ENCODE measurements around the gene AKNA.

The AKNA gene, protein sequence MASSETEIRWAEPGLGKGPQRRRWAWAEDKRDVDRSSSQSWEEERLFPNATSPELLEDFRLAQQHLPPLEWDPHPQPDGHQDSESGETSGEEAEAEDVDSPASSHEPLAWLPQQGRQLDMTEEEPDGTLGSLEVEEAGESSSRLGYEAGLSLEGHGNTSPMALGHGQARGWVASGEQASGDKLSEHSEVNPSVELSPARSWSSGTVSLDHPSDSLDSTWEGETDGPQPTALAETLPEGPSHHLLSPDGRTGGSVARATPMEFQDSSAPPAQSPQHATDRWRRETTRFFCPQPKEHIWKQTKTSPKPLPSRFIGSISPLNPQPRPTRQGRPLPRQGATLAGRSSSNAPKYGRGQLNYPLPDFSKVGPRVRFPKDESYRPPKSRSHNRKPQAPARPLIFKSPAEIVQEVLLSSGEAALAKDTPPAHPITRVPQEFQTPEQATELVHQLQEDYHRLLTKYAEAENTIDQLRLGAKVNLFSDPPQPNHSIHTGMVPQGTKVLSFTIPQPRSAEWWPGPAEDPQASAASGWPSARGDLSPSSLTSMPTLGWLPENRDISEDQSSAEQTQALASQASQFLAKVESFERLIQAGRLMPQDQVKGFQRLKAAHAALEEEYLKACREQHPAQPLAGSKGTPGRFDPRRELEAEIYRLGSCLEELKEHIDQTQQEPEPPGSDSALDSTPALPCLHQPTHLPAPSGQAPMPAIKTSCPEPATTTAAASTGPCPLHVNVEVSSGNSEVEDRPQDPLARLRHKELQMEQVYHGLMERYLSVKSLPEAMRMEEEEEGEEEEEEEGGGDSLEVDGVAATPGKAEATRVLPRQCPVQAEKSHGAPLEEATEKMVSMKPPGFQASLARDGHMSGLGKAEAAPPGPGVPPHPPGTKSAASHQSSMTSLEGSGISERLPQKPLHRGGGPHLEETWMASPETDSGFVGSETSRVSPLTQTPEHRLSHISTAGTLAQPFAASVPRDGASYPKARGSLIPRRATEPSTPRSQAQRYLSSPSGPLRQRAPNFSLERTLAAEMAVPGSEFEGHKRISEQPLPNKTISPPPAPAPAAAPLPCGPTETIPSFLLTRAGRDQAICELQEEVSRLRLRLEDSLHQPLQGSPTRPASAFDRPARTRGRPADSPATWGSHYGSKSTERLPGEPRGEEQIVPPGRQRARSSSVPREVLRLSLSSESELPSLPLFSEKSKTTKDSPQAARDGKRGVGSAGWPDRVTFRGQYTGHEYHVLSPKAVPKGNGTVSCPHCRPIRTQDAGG (N-terminal part only)

DNA sequence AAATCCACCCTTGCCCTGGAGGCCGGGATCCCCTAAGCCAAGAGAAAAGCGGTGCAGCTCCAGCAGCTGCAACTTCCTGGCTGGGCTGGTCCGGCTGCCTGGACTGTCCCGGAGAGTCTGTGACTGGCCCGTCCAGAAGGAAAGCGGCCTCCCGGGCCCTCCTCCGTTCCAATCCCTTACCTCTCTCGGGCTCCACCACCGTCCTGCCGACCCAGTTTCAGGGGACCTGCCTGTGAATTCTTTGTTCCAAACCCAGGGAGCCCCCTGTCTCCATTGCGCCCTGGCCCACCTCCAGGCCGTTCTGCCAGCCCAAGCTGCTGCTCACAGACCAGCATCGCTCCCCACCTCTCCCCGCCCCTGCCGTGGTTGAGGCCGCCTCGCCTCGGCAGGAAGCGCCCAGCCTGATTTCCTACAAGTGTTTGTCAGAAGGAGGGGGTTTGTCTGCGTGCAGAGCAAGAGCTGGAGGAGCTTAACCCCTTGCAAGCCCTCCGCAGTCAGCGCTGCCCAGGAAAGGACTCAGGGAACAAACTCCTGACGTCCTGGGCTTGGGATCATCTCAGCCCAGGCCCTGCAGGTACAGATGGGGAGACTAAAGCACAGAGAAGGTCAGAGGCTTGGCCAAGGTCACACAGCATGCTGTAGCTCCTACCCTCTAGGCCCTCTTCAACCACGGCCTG lies at the start of gene AKNA:
TSS of gene AKNA (minus strand) at position 303 of the 677 bp plus-strand sequence. CDS start 6,649 bp downstream, outside the sequence.
- TF ChIP-seq, protein P1, sequence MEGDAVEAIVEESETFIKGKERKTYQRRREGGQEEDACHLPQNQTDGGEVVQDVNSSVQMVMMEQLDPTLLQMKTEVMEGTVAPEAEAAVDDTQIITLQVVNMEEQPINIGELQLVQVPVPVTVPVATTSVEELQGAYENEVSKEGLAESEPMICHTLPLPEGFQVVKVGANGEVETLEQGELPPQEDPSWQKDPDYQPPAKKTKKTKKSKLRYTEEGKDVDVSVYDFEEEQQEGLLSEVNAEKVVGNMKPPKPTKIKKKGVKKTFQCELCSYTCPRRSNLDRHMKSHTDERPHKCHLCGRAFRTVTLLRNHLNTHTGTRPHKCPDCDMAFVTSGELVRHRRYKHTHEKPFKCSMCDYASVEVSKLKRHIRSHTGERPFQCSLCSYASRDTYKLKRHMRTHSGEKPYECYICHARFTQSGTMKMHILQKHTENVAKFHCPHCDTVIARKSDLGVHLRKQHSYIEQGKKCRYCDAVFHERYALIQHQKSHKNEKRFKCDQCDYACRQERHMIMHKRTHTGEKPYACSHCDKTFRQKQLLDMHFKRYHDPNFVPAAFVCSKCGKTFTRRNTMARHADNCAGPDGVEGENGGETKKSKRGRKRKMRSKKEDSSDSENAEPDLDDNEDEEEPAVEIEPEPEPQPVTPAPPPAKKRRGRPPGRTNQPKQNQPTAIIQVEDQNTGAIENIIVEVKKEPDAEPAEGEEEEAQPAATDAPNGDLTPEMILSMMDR (IDR thresholded peaks at IDR 0.05; ENCODE audit: borderline replicate concordance, control extremely low read depth, extremely low read depth, insufficient read depth, missing control alignments): no peak
- in situ Hi-C loops (cut with MboI; ENCODE audit: low sequenced_read_pairs, unreplicated experiment): no loop called here
- peak; percentile 64 for DNase-seq (ENCODE audit: low spot score)

DNA sequence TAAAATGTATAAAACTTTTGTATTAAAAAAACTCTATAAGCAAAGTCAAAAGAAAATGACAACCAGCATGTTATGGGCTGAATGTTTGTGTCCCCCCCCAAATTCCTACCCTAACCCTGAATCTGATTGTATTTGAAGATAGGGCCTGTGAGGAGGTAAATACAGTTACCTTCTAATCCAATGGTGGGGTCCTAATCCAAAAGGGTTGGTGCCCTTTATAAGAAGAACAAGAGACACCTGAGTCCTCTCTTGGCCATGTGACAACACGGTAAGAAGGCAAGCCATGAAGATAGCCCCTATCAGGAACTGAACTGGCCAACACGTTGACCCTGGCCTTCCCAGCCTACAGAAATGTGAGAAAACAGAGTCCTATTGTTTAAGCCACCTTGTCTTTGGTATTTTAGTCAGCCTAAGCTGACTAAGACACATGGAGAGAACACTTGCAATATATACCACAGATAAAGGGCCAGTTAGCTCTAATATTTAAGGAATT lies 49.7 kb upstream of the AKNA start:
- TF ChIP-seq, protein P1 (IDR thresholded peaks at IDR 0.05; ENCODE audit: borderline replicate concordance, control extremely low read depth, extremely low read depth, insufficient read depth, missing control alignments): no peak
- in situ Hi-C loops (cut with MboI; ENCODE audit: low sequenced_read_pairs, unreplicated experiment): no loop called here
- no peak for DNase-seq (ENCODE audit: low spot score)

DNA sequence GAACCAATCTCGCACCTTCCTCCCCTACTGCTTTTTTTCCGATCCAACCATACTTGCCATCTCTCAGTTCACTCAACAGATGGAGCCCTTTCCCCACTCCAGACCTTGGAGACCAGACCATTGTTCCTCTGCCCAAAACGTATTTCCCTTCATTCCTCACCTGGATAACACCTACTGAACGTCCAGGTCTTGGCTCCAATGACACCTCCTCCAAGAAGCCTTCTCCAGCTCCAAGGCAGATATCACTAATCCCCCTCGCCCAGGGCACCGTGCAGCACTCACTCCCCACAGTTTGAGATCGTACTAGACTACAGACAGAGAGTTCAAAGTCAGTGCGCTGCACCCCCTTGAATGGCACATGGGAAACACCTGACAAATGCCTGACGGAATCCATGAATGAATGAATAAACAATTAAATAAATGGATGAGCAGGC lies 47.1 kb upstream of the AKNA start:
- TF ChIP-seq, protein P1 (IDR thresholded peaks at IDR 0.05; ENCODE audit: borderline replicate concordance, control extremely low read depth, extremely low read depth, insufficient read depth, missing control alignments): peak; percentile 49
- in situ Hi-C loops (cut with MboI; ENCODE audit: low sequenced_read_pairs, unreplicated experiment): no loop called here
- DNase-seq (ENCODE audit: low spot score): peak; percentile 66

DNA sequence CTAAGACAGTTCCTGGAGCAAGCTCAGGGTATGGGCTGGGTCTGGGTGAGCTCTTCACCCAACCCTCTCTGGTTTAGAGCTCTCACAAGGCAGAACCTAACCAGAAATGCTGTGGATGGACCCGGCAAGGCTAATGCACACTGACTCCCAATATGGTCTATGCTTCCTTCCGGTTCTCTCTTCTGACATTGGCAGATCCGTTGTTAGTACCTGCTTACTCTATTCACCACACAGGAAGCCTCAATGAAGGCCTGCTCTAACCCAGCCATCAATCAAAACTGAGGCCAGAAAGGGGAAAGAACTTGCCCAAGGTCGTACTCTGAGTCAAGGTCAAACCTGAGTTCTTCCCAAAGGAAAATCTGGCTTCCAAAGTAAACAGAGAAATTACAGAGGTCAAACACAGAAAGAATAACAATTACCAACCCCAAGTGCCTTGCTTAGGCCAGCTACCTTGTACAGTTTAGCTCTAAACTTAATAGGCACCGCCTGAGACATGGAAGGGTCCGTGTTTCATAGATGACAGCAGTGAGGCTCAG lies 46.0 kb upstream of the AKNA start:
- no peak for DNase-seq (ENCODE audit: low spot score)
- TF ChIP-seq, protein P1 (IDR thresholded peaks at IDR 0.05; ENCODE audit: borderline replicate concordance, control extremely low read depth, extremely low read depth, insufficient read depth, missing control alignments): no peak
- in situ Hi-C loops (cut with MboI; ENCODE audit: low sequenced_read_pairs, unreplicated experiment): no loop called here

DNA sequence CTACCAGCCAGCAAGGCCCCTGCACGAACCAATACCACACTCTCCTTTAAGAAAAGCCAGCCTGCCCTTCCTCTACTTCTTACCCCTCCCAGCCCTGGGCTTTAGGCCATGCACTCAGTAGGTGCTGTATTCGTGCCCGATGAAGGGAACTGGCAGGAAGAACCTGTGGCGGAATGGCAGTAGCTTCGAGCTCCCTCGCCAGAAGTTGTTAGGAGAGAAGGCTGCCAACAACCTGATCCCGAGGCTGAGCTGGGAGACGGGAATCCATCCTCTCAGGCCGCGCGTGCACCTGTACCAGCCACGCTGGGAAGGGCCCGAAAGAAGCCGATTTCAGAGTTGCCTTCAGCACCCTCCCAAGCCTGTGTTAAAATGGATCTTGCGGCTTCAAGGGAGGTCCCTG lies 45.3 kb upstream of the AKNA start:
- TF ChIP-seq, protein P1 (IDR thresholded peaks at IDR 0.05; ENCODE audit: borderline replicate concordance, control extremely low read depth, extremely low read depth, insufficient read depth, missing control alignments): no peak
- in situ Hi-C loops (cut with MboI; ENCODE audit: low sequenced_read_pairs, unreplicated experiment): no loop called here
- no peak for DNase-seq (ENCODE audit: low spot score)

Data from GM13976 (cell line).